ENCODE results near the gene NLE1. TPM values are rescaled to one million over a fixed set of nuclear protein-coding genes. Genes with fewer than 3 reads are reported as not detected.

Gene NLE1
- polyA plus RNA-seq, 1 of the 3 experiments (the other 2 are of a cell fraction): 22.1 TPM

GRCh38 chr17:35101725-35102124 lies 40.4 kb downstream of the NLE1 start:
- no peak overlapping the region for H3K4me3 ChIP-seq (ENCODE audit: low read depth in 2 of 2, low read length in 1 of 2)
- no peaks in the 10 kb centered on the region for H3K79me2 ChIP-seq (ENCODE audit: insufficient read depth)
- H3K4me2 ChIP-seq: no peak overlapping the region
- H3K4me1 ChIP-seq (ENCODE audit: control insufficient read depth in 1 of 2, insufficient read depth in 2 of 2, low read depth in 1 of 2, low read length in 1 of 2): no peaks in the 10 kb centered on the region
- ChIA-PET POLR2A (no interaction called here), CTCF (interaction anchor here (5.1 kb wide), 1 partner anchor 12 kb away, joined by 22 read pairs; no protein-coding TSS in a partner anchor)
- WGBS (ENCODE audit: low lambda C conversion rate): 100% methylated on average over 2 of the region's 2 CpGs
- H3K9me2 ChIP-seq: no peaks in the 10 kb centered on the region
- no peak overlapping the region for H3K9ac ChIP-seq
- TF ChIP-seq EZH2phosphoT487 (IDR thresholded peaks at IDR 0.05; ENCODE audit: borderline replicate concordance, low read depth): no peak
- no peak for TF ChIP-seq TAF1 (IDR thresholded peaks at IDR 0.05; ENCODE audit: borderline replicate concordance, low read depth, low read length)
- TF ChIP-seq CHD2 (IDR thresholded peaks at IDR 0.05; ENCODE audit: low read length, partially characterized antibody): no peak
- no peaks in the 10 kb centered on the region for H4K20me1 ChIP-seq (ENCODE audit: insufficient read depth)
- H3F3A ChIP-seq (replicated peaks; ENCODE audit: insufficient read depth): no peaks in the 10 kb centered on the region
- DNase-seq: no peak
- H3K36me3 ChIP-seq (replicated peaks in 1 of 2; ENCODE audit: control insufficient read depth in 1 of 2, insufficient read depth in 2 of 2, low read length in 1 of 2): peaks cover 5 to 30% of the 10 kb centered on the region in 2 experiments
- no peak overlapping the region for H3K27ac ChIP-seq (ENCODE audit: low read depth in 2 of 2, low read length in 1 of 2)
- no peak overlapping the region for H2AFZ ChIP-seq (ENCODE audit: low read depth)
- H3K27me3 ChIP-seq (ENCODE audit: insufficient read depth): no peaks in the 10 kb centered on the region
- H3K9me3 ChIP-seq: no peaks in the 10 kb centered on the region

GRCh38 chr17:35101036-35101435 lies 41.1 kb downstream of the NLE1 start:
- no peaks in the 10 kb centered on the region for H3K9me3 ChIP-seq
- no peaks in the 10 kb centered on the region for H3K4me1 ChIP-seq (ENCODE audit: control insufficient read depth in 1 of 2, insufficient read depth in 2 of 2, low read depth in 1 of 2, low read length in 1 of 2)
- no peak overlapping the region for H3K27ac ChIP-seq (ENCODE audit: low read depth in 2 of 2, low read length in 1 of 2)
- no peaks in the 10 kb centered on the region for H3K27me3 ChIP-seq (ENCODE audit: insufficient read depth)
- peaks cover 12 to 28% of the 10 kb centered on the region in 2 experiments for H3K36me3 ChIP-seq (replicated peaks in 1 of 2; ENCODE audit: control insufficient read depth in 1 of 2, insufficient read depth in 2 of 2, low read length in 1 of 2)
- no peak overlapping the region for H3K9ac ChIP-seq
- POLR2A ChIA-PET: no interaction called here
- H3K79me2 ChIP-seq (ENCODE audit: insufficient read depth): no peaks in the 10 kb centered on the region
- H3F3A ChIP-seq (replicated peaks; ENCODE audit: insufficient read depth): no peaks in the 10 kb centered on the region
- H4K20me1 ChIP-seq (ENCODE audit: insufficient read depth): no peaks in the 10 kb centered on the region
- H3K9me2 ChIP-seq: no peaks in the 10 kb centered on the region
- no peak overlapping the region for H3K4me3 ChIP-seq (ENCODE audit: low read depth in 2 of 2, low read length in 1 of 2)
- H3K4me2 ChIP-seq: no peak overlapping the region
- CTCF ChIA-PET: interaction anchor here (5.1 kb wide), 1 partner anchor 11 kb away, joined by 22 read pairs; no protein-coding TSS in a partner anchor
- 96% methylated on average over 13 of the region's 14 CpGs for WGBS (ENCODE audit: low lambda C conversion rate)
- DNase-seq: no peak
- H2AFZ ChIP-seq (ENCODE audit: low read depth): no peak overlapping the region
- TF ChIP-seq TAF1 (IDR thresholded peaks at IDR 0.05; ENCODE audit: borderline replicate concordance, low read depth, low read length) (no peak), EZH2phosphoT487 (IDR thresholded peaks at IDR 0.05; ENCODE audit: borderline replicate concordance, low read depth) (no peak)

- Histone ChIP-seq H3K9ac (no peak overlapping the region), H4K20me1 (ENCODE audit: insufficient read depth) (no peaks in the 10 kb centered on the region), H3F3A (replicated peaks; ENCODE audit: insufficient read depth) (no peaks in the 10 kb centered on the region), H3K27me3 (ENCODE audit: insufficient read depth) (no peaks in the 10 kb centered on the region), H3K4me1 (ENCODE audit: control insufficient read depth in 1 of 2, insufficient read depth in 2 of 2, low read depth in 1 of 2, low read length in 1 of 2) (no peaks in the 10 kb centered on the region), H3K4me3 (ENCODE audit: low read depth in 2 of 2, low read length in 1 of 2) (no peak overlapping the region), H3K79me2 (ENCODE audit: insufficient read depth) (no peaks in the 10 kb centered on the region), H3K9me3 (no peaks in the 10 kb centered on the region), H3K36me3 (replicated peaks in 1 of 2; ENCODE audit: control insufficient read depth in 1 of 2, insufficient read depth in 2 of 2, low read length in 1 of 2) (peaks cover 8 to 23% of the 10 kb centered on the region in 2 experiments), H3K4me2 (no peak overlapping the region), H3K9me2 (no peaks in the 10 kb centered on the region), H3K27ac (ENCODE audit: low read depth in 2 of 2, low read length in 1 of 2) (no peak overlapping the region), H2AFZ (ENCODE audit: low read depth) (no peak overlapping the region)
- ChIA-PET POLR2A (no interaction called here), CTCF (interaction anchor here (0.9 to 5.1 kb wide), 2 partner anchors 10 to 557 kb away, joined by 3 to 22 read pairs; no protein-coding TSS in a partner anchor)
- WGBS (ENCODE audit: low lambda C conversion rate): 94% methylated on average over 3 of the region's 3 CpGs
- no peak for DNase-seq
- TF ChIP-seq SIN3A (IDR thresholded peaks at IDR 0.05; ENCODE audit: borderline replicate concordance, low read depth, low read length): no peak
- TF ChIP-seq NFIC (IDR thresholded peaks at IDR 0.05; ENCODE audit: borderline replicate concordance): no peak
- no peak for TF ChIP-seq CHD2 (IDR thresholded peaks at IDR 0.05; ENCODE audit: low read length, partially characterized antibody)
- no peak for TF ChIP-seq IRF3 (IDR thresholded peaks at IDR 0.05; ENCODE audit: low read depth, low read length)
- no peak for TF ChIP-seq EZH2phosphoT487 (IDR thresholded peaks at IDR 0.05; ENCODE audit: borderline replicate concordance, low read depth)
- no peak for TF ChIP-seq RAD21 (IDR thresholded peaks at IDR 0.05; ENCODE audit: low read length)
- TF ChIP-seq USF2 (IDR thresholded peaks at IDR 0.05; ENCODE audit: borderline replicate concordance, low read depth, low read length): no peak
- no peak for TF ChIP-seq ZBTB33 (IDR thresholded peaks at IDR 0.05; ENCODE audit: borderline replicate concordance, low read depth)
- TF ChIP-seq MEF2A (IDR thresholded peaks at IDR 0.05; ENCODE audit: borderline replicate concordance, low read depth): no peak
- no peak for TF ChIP-seq RCOR1 (IDR thresholded peaks at IDR 0.05; ENCODE audit: low read length)
- TF ChIP-seq PBX3 (IDR thresholded peaks at IDR 0.05): no peak
- no peak for TF ChIP-seq CTCF (IDR thresholded peaks at IDR 0.05)
Observed at GRCh38 chr17:35099908-35100307, 42.2 kb downstream of the NLE1 start.

Data from SK-N-SH (cell line).